ENCODE measurements around the gene NME7.

The NME7 gene

GRCh38 chr1:169121146-169121923 lies 246.3 kb downstream of the NME7 start:
- FAIRE-seq, result no peak

GRCh38 chr1:169120066-169120465 lies 247.5 kb downstream of the NME7 start:
- no peak for FAIRE-seq

- FAIRE-seq, result no peak
These were observed 248.2 kb downstream of the NME7 start for GRCh38 chr1:169119405-169119804.

- FAIRE-seq, result no peak
These were observed 249.4 kb downstream of the NME7 start for GRCh38 chr1:169118227-169118626.

- no peak for FAIRE-seq
These were observed 250.0 kb downstream of the NME7 start for GRCh38 chr1:169117599-169117998.

- no peak for FAIRE-seq
These were observed 250.6 kb downstream of the NME7 start for GRCh38 chr1:169117014-169117413.

- FAIRE-seq, result no peak
These were observed 251.6 kb downstream of the NME7 start for GRCh38 chr1:169115891-169116585.

GRCh38 chr1:169113613-169114119 lies 253.9 kb downstream of the NME7 start:
- no peak for FAIRE-seq

- FAIRE-seq, result no peak
These were observed 255.4 kb downstream of the NME7 start for GRCh38 chr1:169112241-169112640.

- FAIRE-seq, result no peak
These were observed 256.1 kb downstream of the NME7 start for GRCh38 chr1:169111472-169111871.

- no peak for FAIRE-seq
These were observed 256.7 kb downstream of the NME7 start for GRCh38 chr1:169110689-169111447.

GRCh38 chr1:169110236-169110635 lies 257.4 kb downstream of the NME7 start:
- FAIRE-seq, result no peak

- no peak for FAIRE-seq
These were observed 257.9 kb downstream of the NME7 start for GRCh38 chr1:169109561-169110134.

- FAIRE-seq, result no peak
These were observed 258.6 kb downstream of the NME7 start for GRCh38 chr1:169108863-169109560.

- no peak for FAIRE-seq
These were observed 259.4 kb downstream of the NME7 start for GRCh38 chr1:169108223-169108622.

- no peak for FAIRE-seq
These were observed 259.9 kb downstream of the NME7 start for GRCh38 chr1:169107603-169108208.

GRCh38 chr1:169106921-169107602 lies 260.5 kb downstream of the NME7 start:
- FAIRE-seq, result no peak

- FAIRE-seq, result no peak
These were observed 261.3 kb downstream of the NME7 start, which contains the start of gene ATP1B1 for GRCh38 chr1:169106095-169106920. TSS of gene ATP1B1 (plus strand) at chr1:169106690. CDS start at chr1:169106830, 140 bp downstream.

GRCh38 chr1:169105434-169106094 lies 262.0 kb downstream of the NME7 start:
- no peak for FAIRE-seq

GRCh38 chr1:169105087-169105433 lies 262.5 kb downstream of the NME7 start:
- FAIRE-seq, result no peak

Measured in TTC549 (cell line).